GM20000 (cell line): ENCODE data around the gene ANGPTL7.

Experiments
- DNase-seq: peaks from one replicate; pipeline ENCODE4 v3.0.0; 2012; ENCODE audit warnings: low spot score
- CTCF ChIP-seq: IDR thresholded peaks from 2 replicates; pipeline ENCODE4 v1.5.1; 2012; ENCODE audit warnings: mild to moderate bottlenecking, control low read depth; ENCODE audit errors: extremely low read depth, missing control alignments

ANGPTL7 gene

GRCh38 chr1:11147197-11147770 is 41.9 kb upstream of the ANGPTL7 start:
- DNase-seq, result no peak
- TF ChIP-seq CTCF, result no peak

- TF ChIP-seq CTCF, result no peak
- no peak for DNase-seq
Measured at GRCh38 chr1:11150326-11150725, 38.8 kb upstream of the ANGPTL7 start.

GRCh38 chr1:11151114-11151513 is 38.0 kb upstream of the ANGPTL7 start:
- no peak for DNase-seq
- TF ChIP-seq CTCF, result no peak

GRCh38 chr1:11151826-11152612 is 37.1 kb upstream of the ANGPTL7 start:
- TF ChIP-seq CTCF, result no peak
- no peak for DNase-seq

- DNase-seq, result no peak
- no peak for TF ChIP-seq CTCF
Measured at GRCh38 chr1:11152755-11153154, 36.4 kb upstream of the ANGPTL7 start.

- no peak for TF ChIP-seq CTCF
- DNase-seq, result no peak
Measured at GRCh38 chr1:11153184-11153583, 36.0 kb upstream of the ANGPTL7 start.

- no peak for DNase-seq
- no peak for TF ChIP-seq CTCF
Measured at GRCh38 chr1:11156441-11156840, 32.7 kb upstream of the ANGPTL7 start.
